Breast epithelium (tissue), 4 donors: ENCODE data around the gene PPP1R7. TPM values are rescaled to one million over a fixed set of nuclear protein-coding genes. Genes with fewer than 3 reads are reported as not detected.

ENCODE experiments used
- DNase-seq, 2 donors: peaks; one replicate each; pipeline ENCODE4 v3.0.0-alpha.2; 2019; ENCODE audit warnings: low spot score in 2 of 2
- H3K27ac ChIP-seq, 2 donors: fragments of 200-600 bp; sonication (generic) in 1 of 2; one replicate each; pipeline ENCODE4 v1.5.1; 2016 to 2019; ENCODE audit warnings: mild to moderate bottlenecking in 1 of 2
- H3K27me3 ChIP-seq, 2 donors: fragments of 200-600 bp; sonication (generic) in 1 of 2; one replicate each; pipeline versions ENCODE4 v1.5.1 to v1.6.0; 2017 to 2019; ENCODE audit warnings: control low read depth in 1 of 2, mild to moderate bottlenecking in 1 of 2
- H3K36me3 ChIP-seq: fragments of 200-600 bp; one replicate; pipeline ENCODE4 v1.5.1; 2019
- H3K4me1 ChIP-seq, 2 donors: fragments of 200-600 bp; sonication (generic); one replicate each; pipeline ENCODE4 v1.5.1; 2016 to 2019; ENCODE audit warnings: control low read depth in 1 of 2
- H3K4me3 ChIP-seq, 3 donors: fragments of 200-600 bp; sonication (generic); 1 replicate in 2 of 3; 2 replicates in 1 of 3; pipeline ENCODE4 v1.5.1; 2016 to 2019; ENCODE audit warnings: mild to moderate bottlenecking in 3 of 3, moderate library complexity in 2 of 3
- H3K9me3 ChIP-seq, 2 donors: fragments of 200-600 bp; sonication (generic) in 1 of 2; one replicate each; pipeline ENCODE4 v1.5.1; 2016 to 2019; ENCODE audit warnings: control low read depth in 1 of 2
- CTCF ChIP-seq, 3 donors: fragments of 450-650 bp; IDR thresholded peaks; one replicate each; pipeline ENCODE4 v1.5.1; 2016 to 2017; ENCODE audit warnings: antibody characterized with exemption in 3 of 3, mild to moderate bottlenecking in 3 of 3, moderate library complexity in 3 of 3
- POLR2A ChIP-seq: fragments of 450-650 bp; IDR thresholded peaks from one replicate; pipeline ENCODE4 v1.6.1; 2016; ENCODE audit warnings: antibody characterized with exemption, mild to moderate bottlenecking, moderate library complexity
- POLR2AphosphoS5 ChIP-seq, 3 donors: sonication (generic); formaldehyde crosslinking; IDR thresholded peaks; one replicate each; pipeline ENCODE4 v1.6.1; 2017; ENCODE audit warnings: antibody characterized with exemption in 3 of 3
- intact Hi-C: fragments of 100-400 bp; cut with DNase I; formaldehyde crosslinking; loops from one replicate; pipeline ENCODE4 v1.15.1; 2023; ENCODE audit warnings: low total_unique reads
- total RNA-seq, 3 donors: library from RNA; depleted of rRNA; stranded (reverse); fragments of >200 nt; gene quantifications; one replicate each; pipeline ENCODE4 v1.1.0, GENCODE V29; 2016

The PPP1R7 gene
- total RNA-seq, 3 donors from 2014 or later: 39.4 to 50.9 (median 43.6) TPM

- no peaks in the 10 kb centered on the region for H3K27me3 ChIP-seq
- intact Hi-C loops: no loop called here
- no peak overlapping the region for H3K4me3 ChIP-seq
- no peaks in the 10 kb centered on the region for H3K4me1 ChIP-seq
- no peaks in the 10 kb centered on the region for H3K36me3 ChIP-seq
- no peak for TF ChIP-seq CTCF (IDR thresholded peaks at IDR 0.05)
- no peak for TF ChIP-seq POLR2A
- TF ChIP-seq POLR2AphosphoS5 (IDR thresholded peaks at IDR 0.05): no peak
- H3K9me3 ChIP-seq: no peaks in the 10 kb centered on the region
- no peak for DNase-seq
- no peak overlapping the region for H3K27ac ChIP-seq
These were observed 34.9 kb upstream of the PPP1R7 start for GRCh38 chr2:241115361-241115760.

- intact Hi-C loops: no loop called here
- H3K9me3 ChIP-seq: no peaks in the 10 kb centered on the region
- no peaks in the 10 kb centered on the region for H3K4me1 ChIP-seq
- H3K36me3 ChIP-seq: no peaks in the 10 kb centered on the region
- no peak overlapping the region for H3K4me3 ChIP-seq
- no peak overlapping the region for H3K27ac ChIP-seq
- H3K27me3 ChIP-seq: no peaks in the 10 kb centered on the region
- no peak for DNase-seq
- TF ChIP-seq POLR2AphosphoS5 (IDR thresholded peaks at IDR 0.05): no peak
- TF ChIP-seq POLR2A: no peak
- TF ChIP-seq CTCF (IDR thresholded peaks at IDR 0.05): no peak
These were observed 33.4 kb upstream of the PPP1R7 start for GRCh38 chr2:241116606-241117560.

- Histone ChIP-seq H3K4me1 (no peaks in the 10 kb centered on the region), H3K27ac (no peak overlapping the region), H3K36me3 (no peaks in the 10 kb centered on the region), H3K4me3 (no peak overlapping the region), H3K27me3 (no peaks in the 10 kb centered on the region), H3K9me3 (no peaks in the 10 kb centered on the region)
- no peak for TF ChIP-seq POLR2A
- TF ChIP-seq CTCF (IDR thresholded peaks at IDR 0.05): no peak
- no peak for TF ChIP-seq POLR2AphosphoS5 (IDR thresholded peaks at IDR 0.05)
- intact Hi-C loops: no loop called here
- no peak for DNase-seq
These were observed 31.3 kb upstream of the PPP1R7 start for GRCh38 chr2:241118737-241119505.

- TF ChIP-seq POLR2A (no peak), POLR2AphosphoS5 (IDR thresholded peaks at IDR 0.05) (no peak)
- H3K4me3 ChIP-seq: no peak overlapping the region
- no peaks in the 10 kb centered on the region for H3K27me3 ChIP-seq
- no peak overlapping the region for H3K27ac ChIP-seq
- DNase-seq: no peak
- H3K4me1 ChIP-seq: no peaks in the 10 kb centered on the region
- intact Hi-C loops: no loop called here
- no peaks in the 10 kb centered on the region for H3K9me3 ChIP-seq
- H3K36me3 ChIP-seq: no peaks in the 10 kb centered on the region
These were observed 29.8 kb upstream of the PPP1R7 start for GRCh38 chr2:241120440-241120839.

- no peaks in the 10 kb centered on the region for H3K27me3 ChIP-seq
- H3K4me3 ChIP-seq: no peak overlapping the region
- H3K27ac ChIP-seq: no peak overlapping the region
- TF ChIP-seq POLR2AphosphoS5 (IDR thresholded peaks at IDR 0.05): no peak
- no peak for TF ChIP-seq CTCF (IDR thresholded peaks at IDR 0.05)
- no peak for TF ChIP-seq POLR2A
- no peaks in the 10 kb centered on the region for H3K36me3 ChIP-seq
- intact Hi-C loops: no loop called here
- no peaks in the 10 kb centered on the region for H3K4me1 ChIP-seq
- H3K9me3 ChIP-seq: no peaks in the 10 kb centered on the region
- no peak for DNase-seq
These were observed 29.3 kb upstream of the PPP1R7 start for GRCh38 chr2:241121008-241121407.
